Lower leg skin (tissue), 3 donors: ENCODE data around the gene STK24.
"Not testable (repeated sequence)": the region's sequence is repeated elsewhere in the genome, so short reads cannot be mapped to it uniquely, and the experiment has no call there.

Experiments used
- CTCF ChIP-seq, 3 donors: fragments of 450-650 bp; IDR thresholded peaks; one replicate each; pipeline ENCODE4 v1.5.1; 2016; ENCODE audit warnings: antibody characterized with exemption in 3 of 3, mild to moderate bottlenecking in 3 of 3, moderate library complexity in 2 of 3
- POLR2A ChIP-seq, 2 donors: fragments of 450-650 bp; IDR thresholded peaks; one replicate each; pipeline ENCODE4 v1.6.1; 2016 to 2017; ENCODE audit warnings: antibody characterized with exemption in 2 of 2, mild to moderate bottlenecking in 1 of 2, moderate library complexity in 1 of 2

GRCh38 chr13:98590471-98590870 lies 13.6 kb upstream of the STK24 start:
- TF ChIP-seq CTCF, POLR2A (IDR thresholded peaks at IDR 0.05): not testable (repeated sequence)
